Coronary artery (tissue), 2 donors: ENCODE data around the gene SIRT1.
"Not testable (repeated sequence)": the region's sequence is repeated elsewhere in the genome, so short reads cannot be mapped to it uniquely, and the experiment has no call there.

Source experiments
- DNase-seq: peaks from one replicate; pipeline ENCODE4 v3.0.0-alpha.2; 2017; ENCODE audit warnings: low spot score
- H3K27ac ChIP-seq, 2 donors: fragments of 200-600 bp; sonication (generic); one replicate each; pipeline ENCODE4 v1.5.1; 2016 to 2019
- H3K4me3 ChIP-seq: fragments of 200-600 bp; sonication (generic); 2 replicates; pipeline ENCODE4 v1.5.1; 2016; ENCODE audit warnings: mild to moderate bottlenecking, moderate library complexity
- CTCF ChIP-seq: fragments of 200-600 bp; sonication (generic); IDR thresholded peaks from one replicate; pipeline ENCODE4 v1.5.1; 2019; ENCODE audit warnings: antibody characterized with exemption

Gene SIRT1

DNA sequence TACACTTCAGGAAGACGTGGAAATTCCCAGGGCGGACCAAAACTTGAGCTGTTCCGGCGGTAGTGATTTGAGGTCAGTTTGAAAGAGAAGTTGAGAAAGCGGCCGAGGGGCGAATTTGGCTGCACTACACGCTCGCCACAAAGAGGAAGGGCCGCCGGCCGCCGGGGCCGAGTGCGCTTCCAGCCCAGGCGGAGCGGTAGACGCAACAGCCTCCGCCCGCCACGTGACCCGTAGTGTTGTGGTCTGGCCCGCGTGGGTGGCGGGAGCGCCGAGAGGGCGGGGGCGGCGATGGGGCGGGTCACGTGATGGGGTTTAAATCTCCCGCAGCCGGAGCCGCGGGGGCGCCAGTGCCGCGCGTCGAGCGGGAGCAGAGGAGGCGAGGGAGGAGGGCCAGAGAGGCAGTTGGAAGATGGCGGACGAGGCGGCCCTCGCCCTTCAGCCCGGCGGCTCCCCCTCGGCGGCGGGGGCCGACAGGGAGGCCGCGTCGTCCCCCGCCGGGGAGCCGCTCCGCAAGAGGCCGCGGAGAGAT lies at the start of gene SIRT1:
Gene SIRT1, plus strand, starts transcription at position 344 of the 529 bp plus-strand sequence. Its CDS starts 66 bp downstream, at position 410.
- TF ChIP-seq CTCF = no peak
- peak; percentile 97 for DNase-seq
- Histone ChIP-seq H3K27ac (peak within 1 kb of the TSS; percentile 87 to 99), H3K4me3 (peak within 1 kb of the TSS; percentile 96)

DNA sequence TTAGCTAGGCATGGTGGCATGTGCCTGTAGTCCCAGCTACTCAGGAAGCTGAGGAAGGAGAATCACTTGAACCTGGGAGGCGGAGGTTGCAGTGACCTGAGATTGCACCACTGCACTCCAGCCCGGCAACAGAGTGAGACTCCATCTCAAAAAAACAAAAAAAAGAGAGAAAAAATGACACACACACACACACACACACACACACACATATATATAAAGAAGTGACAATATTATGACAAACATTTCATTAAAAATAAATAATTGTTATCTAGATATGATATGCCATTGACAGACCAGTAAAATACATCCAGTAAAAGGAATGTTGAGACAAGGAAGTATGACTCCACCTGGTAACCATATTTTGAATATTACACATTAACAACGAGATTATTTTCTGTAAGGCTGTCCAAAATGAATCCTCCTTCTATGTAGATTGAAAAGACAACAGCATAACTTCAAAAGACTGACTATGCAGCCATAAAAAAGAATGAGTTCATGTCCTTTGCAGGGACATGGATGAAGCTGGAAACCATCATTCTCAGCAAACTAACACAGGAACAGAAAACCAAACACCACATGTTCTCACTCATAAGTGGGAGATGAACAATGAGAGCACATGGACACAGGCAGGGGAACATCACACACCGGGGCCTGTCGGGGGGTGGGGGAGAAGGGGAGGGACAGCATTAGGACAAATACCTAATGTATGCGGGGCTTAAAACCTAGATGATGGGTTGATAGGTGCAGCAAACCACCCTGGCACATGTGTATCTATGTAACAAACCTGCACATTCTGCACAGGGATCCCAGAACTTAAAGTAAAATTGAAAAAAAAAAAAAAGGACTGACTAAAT lies 48.7 kb upstream of the SIRT1 start:
- not testable (repeated sequence) for DNase-seq, H3K4me3 ChIP-seq, H3K27ac ChIP-seq

DNA sequence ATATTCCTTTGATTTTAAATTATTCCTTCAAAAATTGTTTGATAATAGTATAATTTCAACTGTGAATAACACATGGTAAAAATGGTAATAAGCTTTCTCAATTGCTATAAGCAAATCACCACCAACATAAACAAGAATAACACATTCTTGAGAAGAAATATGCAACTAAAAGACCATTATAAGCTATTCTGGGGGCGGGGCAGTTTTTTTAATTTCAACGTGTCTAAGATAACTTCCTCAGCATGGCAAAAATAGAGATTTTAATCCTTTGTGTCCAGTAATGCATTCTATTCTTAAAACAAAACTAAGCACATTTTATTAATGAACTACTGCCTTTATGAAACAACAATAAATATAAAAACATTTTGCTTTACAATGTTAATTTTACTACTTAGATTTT lies 48.0 kb upstream of the SIRT1 start:
- no peak for DNase-seq
- Histone ChIP-seq H3K27ac (no peak overlapping the region), H3K4me3 (no peak overlapping the region)
- no peak for TF ChIP-seq CTCF

DNA sequence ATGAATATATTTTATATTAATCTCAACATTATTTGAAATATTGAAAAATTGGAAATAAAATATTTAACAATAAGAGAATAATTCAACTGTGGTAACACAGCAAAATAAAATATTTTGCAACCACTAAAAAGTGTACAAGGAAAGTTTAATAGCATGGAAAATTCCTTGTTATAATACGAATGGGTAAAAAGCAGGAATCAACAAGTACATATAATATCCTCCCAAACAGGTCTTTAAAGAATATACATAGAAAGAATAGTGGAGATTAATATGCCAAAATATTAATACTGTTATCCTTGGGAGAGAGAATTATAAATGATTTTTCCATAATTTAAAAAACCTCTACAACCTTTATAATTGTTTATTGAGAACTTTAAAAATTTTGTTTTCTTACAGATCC lies 47.5 kb upstream of the SIRT1 start:
- no peak for DNase-seq
- Histone ChIP-seq H3K27ac (no peak overlapping the region), H3K4me3 (peak overlapping the region; percentile 50)
- no peak for TF ChIP-seq CTCF

GRCh38 chr10:67837541-67838314 lies 46.7 kb upstream of the SIRT1 start, which contains the start of gene DNAJC12:
Gene DNAJC12, minus strand, starts transcription at chr10:67838188. Its CDS starts 177 bp downstream, at chr10:67838011.
- DNase-seq = no peak
- Histone ChIP-seq H3K4me3 (peak within 1 kb of the TSS; percentile 50), H3K27ac (no peak within 1 kb of the TSS)
- no peak for TF ChIP-seq CTCF

- DNase-seq, H3K27ac ChIP-seq, H3K4me3 ChIP-seq: not testable (repeated sequence)
These were observed 44.9 kb upstream of the SIRT1 start for GRCh38 chr10:67839511-67839910.

- H3K4me3 ChIP-seq = no peak overlapping the region
- DNase-seq = no peak
- H3K27ac ChIP-seq = no peak overlapping the region
- no peak for TF ChIP-seq CTCF
These were observed 44.5 kb upstream of the SIRT1 start for GRCh38 chr10:67839951-67840350.
